ENCODE measurements around the gene ARF1.

The ARF1 gene

DNA sequence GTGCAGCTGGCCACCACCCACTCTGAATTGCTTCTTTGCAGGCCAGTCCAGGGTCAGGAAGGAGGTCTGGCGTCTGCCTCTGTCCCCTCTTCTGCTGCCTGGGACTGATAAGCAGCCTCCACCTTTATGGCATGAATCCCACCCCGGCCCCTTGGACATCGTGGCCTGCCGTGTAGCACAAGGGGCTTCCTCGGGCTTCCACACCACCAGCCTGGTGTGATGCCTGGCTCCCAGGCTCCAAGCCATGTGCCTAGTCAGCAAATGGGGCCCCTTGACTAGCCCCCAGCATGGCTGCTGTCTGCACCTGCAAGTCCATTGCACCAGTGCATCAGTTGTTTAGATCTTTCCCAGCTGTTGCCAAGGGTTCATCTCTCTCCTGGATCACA lies 9.9 kb upstream of the ARF1 start:
- TF ChIP-seq, protein P1, sequence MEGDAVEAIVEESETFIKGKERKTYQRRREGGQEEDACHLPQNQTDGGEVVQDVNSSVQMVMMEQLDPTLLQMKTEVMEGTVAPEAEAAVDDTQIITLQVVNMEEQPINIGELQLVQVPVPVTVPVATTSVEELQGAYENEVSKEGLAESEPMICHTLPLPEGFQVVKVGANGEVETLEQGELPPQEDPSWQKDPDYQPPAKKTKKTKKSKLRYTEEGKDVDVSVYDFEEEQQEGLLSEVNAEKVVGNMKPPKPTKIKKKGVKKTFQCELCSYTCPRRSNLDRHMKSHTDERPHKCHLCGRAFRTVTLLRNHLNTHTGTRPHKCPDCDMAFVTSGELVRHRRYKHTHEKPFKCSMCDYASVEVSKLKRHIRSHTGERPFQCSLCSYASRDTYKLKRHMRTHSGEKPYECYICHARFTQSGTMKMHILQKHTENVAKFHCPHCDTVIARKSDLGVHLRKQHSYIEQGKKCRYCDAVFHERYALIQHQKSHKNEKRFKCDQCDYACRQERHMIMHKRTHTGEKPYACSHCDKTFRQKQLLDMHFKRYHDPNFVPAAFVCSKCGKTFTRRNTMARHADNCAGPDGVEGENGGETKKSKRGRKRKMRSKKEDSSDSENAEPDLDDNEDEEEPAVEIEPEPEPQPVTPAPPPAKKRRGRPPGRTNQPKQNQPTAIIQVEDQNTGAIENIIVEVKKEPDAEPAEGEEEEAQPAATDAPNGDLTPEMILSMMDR (conservative IDR thresholded peaks at IDR 0.05; ENCODE audit: low read depth, low read length): no peak
- no peak overlapping the region for H3K4me3 ChIP-seq (ENCODE audit: low read length)
- no peak for DNase-seq (ENCODE audit: low read depth)

DNA sequence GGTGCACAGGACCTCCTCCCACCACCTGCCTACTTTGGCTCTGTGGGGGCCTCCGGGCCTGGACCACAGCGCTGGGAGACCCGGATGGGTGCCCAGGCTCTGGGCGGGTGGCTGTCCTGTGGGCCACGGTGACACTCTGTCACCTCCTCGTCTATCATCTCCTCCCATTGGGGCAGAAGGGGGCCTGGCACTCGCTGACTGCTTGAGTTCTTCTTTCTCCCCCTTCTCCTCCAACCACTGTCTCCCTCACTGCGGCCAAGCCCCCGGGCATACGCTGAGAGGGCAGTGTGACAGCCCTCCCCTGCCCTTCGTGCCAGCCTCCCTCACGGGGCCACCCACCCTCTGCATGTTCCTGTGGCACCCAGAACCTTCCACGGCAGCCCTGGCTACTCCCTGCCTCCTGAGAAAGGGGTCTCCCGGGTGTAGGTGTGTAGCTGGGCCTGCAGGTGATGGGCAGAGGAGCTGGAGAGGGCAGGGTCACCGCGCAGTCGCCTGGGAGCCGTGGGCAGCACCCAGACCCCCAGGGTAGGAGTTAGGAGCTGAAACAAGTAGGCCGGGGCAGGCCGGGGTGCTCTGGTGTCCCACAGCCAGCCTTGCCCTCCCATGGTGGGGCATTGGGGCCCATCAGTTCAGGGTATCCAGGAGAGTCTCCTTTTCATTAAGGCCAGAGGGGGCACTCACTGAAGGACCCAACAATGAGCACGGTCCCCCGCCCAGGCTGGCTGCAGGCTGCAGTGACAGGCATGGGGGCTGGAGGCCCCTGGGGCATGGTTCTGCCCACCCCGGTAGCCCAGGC lies 9.2 kb upstream of the ARF1 start:
- DNase-seq (ENCODE audit: low read depth): no peak
- no peak overlapping the region for H3K4me3 ChIP-seq (ENCODE audit: low read length)

DNA sequence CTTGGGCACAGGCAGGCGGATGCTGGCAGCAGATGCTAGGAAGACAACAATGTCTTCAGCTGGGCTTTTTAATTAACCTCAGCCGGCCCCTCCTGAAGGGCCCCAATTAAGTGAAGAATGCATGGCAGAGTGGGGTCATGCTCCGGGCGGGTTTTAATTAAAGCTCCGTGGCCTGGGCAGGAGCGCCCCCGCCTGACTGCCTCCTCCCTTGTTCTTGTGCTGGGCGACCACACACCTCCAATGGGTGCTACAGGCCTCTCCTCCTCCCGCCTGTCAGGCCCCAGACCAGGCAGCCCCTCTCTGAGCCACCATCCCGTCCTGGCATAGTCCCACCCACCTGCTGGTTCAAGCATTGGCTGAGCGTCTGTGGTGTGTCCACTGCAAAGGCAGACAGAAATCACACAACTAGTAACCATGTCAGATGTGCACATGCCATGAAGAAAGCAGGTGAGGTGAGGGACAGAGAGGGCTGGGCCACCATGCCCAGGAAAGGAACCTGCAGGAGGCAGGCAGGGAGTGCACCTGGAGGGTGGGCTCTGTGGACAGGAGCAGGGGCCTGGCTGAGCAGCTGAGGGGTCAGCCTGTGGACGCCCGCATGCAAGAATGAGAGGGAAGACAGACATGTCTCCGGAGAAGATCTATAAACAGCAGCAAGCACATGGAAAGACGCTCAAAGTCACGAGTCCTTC lies 8.5 kb upstream of the ARF1 start:
- no peak overlapping the region for H3K4me3 ChIP-seq (ENCODE audit: low read length)
- TF ChIP-seq, protein P1 (conservative IDR thresholded peaks at IDR 0.05; ENCODE audit: low read depth, low read length): peak; percentile 26
- no peak for DNase-seq (ENCODE audit: low read depth)

More for the DNA sequence above, 9.2 kb upstream of the ARF1 start:
- TF ChIP-seq, protein P1 (conservative IDR thresholded peaks at IDR 0.05; ENCODE audit: low read depth, low read length): no peak

DNA sequence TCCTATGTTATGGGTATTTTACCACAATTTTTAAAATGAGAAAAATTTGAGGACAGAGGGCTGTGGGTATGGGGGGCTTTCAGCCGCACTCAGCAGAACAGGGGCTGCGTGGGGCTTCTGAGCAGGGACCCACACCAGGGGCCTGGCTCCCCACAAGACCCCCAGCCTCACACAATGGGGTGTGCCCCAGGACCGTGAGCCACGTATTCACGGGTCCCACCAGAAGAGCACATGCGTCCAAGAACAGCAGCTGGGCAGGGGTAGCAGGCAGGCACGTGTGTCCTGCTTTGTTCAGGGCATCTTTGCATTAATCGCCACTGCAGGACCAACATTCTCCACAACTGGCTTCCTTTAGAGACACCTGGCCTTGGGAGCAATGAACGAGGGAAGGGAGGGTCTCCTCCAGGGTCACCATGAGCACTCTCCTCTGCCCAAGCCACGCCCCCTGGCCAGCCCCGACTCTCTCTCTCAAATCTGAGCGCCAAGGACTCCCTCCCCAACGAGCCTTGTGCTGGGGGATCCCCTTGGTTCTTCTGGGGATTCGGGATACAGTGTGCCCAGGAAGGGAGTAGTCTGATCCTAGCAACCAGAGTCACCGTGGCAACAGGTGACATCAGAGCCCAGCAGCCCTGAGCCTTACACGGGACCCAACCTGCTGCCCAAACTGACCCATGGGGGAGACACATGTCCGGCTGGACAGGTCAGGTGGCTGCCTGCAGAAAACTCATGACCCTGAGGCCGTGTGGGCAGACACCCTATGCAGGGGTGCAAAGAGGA lies 7.4 kb upstream of the ARF1 start:
- TF ChIP-seq, protein P1 (conservative IDR thresholded peaks at IDR 0.05; ENCODE audit: low read depth, low read length): no peak
- DNase-seq (ENCODE audit: low read depth): no peak
- H3K4me3 ChIP-seq (ENCODE audit: low read length): no peak overlapping the region

DNA sequence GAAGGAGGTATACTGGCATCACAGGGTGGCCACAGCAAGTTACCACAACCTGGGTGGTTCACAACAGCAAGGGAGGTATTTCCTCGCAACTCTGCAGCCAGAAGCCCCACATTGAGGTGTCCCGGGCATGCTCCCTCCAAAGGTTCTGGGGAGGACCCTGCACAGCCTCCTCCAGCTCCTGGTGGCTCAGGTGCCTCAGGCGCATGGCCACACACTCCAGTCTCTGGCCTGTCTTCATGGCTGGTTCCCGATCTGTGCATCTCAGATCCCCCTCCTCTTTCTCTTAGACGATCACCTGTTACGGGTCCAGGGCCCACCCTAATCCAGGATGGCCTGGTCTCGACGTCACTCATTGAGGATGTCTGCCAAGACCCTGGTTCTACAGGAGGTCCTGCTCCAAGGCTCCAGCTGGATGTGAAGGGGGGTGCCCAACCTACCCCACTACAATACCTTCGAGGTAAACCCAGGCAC lies 6.7 kb upstream of the ARF1 start:
- H3K4me3 ChIP-seq (ENCODE audit: low read length): no peak overlapping the region
- TF ChIP-seq, protein P1 (conservative IDR thresholded peaks at IDR 0.05; ENCODE audit: low read depth, low read length): no peak
- DNase-seq (ENCODE audit: low read depth): no peak

DNA sequence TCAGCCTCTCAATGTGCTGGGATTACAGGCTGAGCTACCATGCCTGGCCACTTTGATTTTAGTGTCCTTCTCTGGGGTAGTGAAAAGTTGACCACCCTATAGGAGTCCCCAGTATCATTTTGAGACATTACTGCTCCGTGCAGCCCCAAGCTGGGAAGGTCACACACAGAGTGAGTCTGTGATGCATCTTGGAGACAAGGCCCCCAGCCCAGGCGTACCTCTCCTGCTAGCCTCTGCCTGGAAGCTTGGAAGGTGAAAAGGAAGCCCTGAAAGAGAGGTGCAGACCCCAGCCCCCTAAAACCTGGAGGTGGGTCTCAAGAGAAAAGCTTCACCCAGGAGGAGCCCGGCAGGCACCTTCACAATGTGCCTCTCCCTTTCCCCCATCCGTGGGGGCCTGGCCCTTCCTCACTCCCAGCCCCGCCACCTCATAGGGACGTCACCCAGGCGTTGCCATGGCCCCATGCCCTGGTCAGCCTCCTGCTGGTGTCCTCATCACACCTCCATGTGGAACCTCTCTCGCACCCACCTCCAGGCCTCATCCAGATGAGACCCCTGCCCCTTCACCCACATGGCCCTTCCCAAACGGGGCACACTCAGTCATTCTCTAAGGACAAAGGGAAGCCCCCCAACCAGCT lies 5.6 kb upstream of the ARF1 start:
- H3K4me3 ChIP-seq (ENCODE audit: low read length): no peak overlapping the region
- no peak for DNase-seq (ENCODE audit: low read depth)
- TF ChIP-seq, protein P1 (conservative IDR thresholded peaks at IDR 0.05; ENCODE audit: low read depth, low read length): no peak
